HepG2 (cell line): ENCODE measurements around the gene ETV6. TPM values are rescaled to one million over a fixed set of nuclear protein-coding genes. Genes with fewer than 3 reads are reported as not detected.

ENCODE experiments used
- ELF4 ChIP-seq: sonication (generic); formaldehyde crosslinking; IDR thresholded peaks from 2 replicates; pipeline ENCODE4 v1.5.0; 2020; ENCODE audit warnings: missing genetic modification reagents, mild to moderate bottlenecking, moderate library complexity, borderline replicate concordance
- MED1 ChIP-seq: sonication (generic); formaldehyde crosslinking; IDR thresholded peaks from 2 replicates; pipeline ENCODE4 v1.4.0; 2020; ENCODE audit warnings: missing genetic modification reagents
- SRF ChIP-seq: IDR thresholded peaks from 2 replicates; pipeline ENCODE4 v1.6.1; 2011; ENCODE audit warnings: mild to moderate bottlenecking, low read depth, low read length, moderate library complexity
- TBX2 ChIP-seq: sonication (generic); formaldehyde crosslinking; IDR thresholded peaks from 2 replicates; pipeline ENCODE4 v1.5.0; 2020; ENCODE audit warnings: missing genetic modification reagents, mild to moderate bottlenecking, borderline replicate concordance
- ZNF687 ChIP-seq: sonication (generic); formaldehyde crosslinking; IDR thresholded peaks from 2 replicates; pipeline ENCODE4 v1.5.1; 2020; ENCODE audit warnings: mild to moderate bottlenecking, missing genetic modification reagents, moderate library complexity
- polyA plus RNA-seq, 8 experiments: library from polyadenylated mRNA; depleted of rRNA in 3 of 8; stranded (reverse) in 7 of 8; unstranded in 1 of 8; fragments of >200 nt; fragmentation: Illumina TruSeq in 4 of 8; extraction: Trizol in 4 of 8; gene quantifications; 2 replicates each; pipeline versions ENCODE4 v1.2.1 to v1.2.3, GENCODE V29; 2011 to 2016; ENCODE audit warnings: low read depth in 4 of 8, missing spikeins in 1 of 8, mixed read lengths in 1 of 8; ENCODE audit not compliant: insufficient read depth in 1 of 8
- total RNA-seq, 5 experiments: library from RNA; depleted of rRNA; stranded (reverse); fragments of >200 nt; fragmentation: Illumina TruSeq; extraction: Trizol; gene quantifications; 2 replicates each; pipeline ENCODE4 v1.2.3, GENCODE V29; 2016; ENCODE audit warnings: low read depth in 1 of 5
- TF ChIP-seq, protein P1 (sequence below): sonication (generic); formaldehyde crosslinking; IDR thresholded peaks from 2 replicates; pipeline ENCODE4 v1.5.0; 2020; ENCODE audit warnings: mild to moderate bottlenecking, missing genetic modification reagents, borderline replicate concordance
- TF ChIP-seq, protein P2 (sequence below): sonication (generic); formaldehyde crosslinking; IDR thresholded peaks from 2 replicates; pipeline ENCODE4 v1.5.0; 2020; ENCODE audit warnings: mild to moderate bottlenecking, missing genetic modification reagents, borderline replicate concordance
- TF ChIP-seq, protein P3 (sequence below): IDR thresholded peaks from 2 replicates; pipeline ENCODE4 v1.4.0; 2020; ENCODE audit warnings: mild to moderate bottlenecking, missing genetic modification reagents

Gene ETV6
- total and polyA plus RNA-seq, 2 of the 13 experiments (the other 11 are each of a cell fraction or from before 2014, with no cell fraction given), result 2.2 to 3.0 TPM

GRCh38 chr12:11885261-11886038 lies 236.0 kb downstream of the ETV6 start (continued):
- TF ChIP-seq, protein P1, sequence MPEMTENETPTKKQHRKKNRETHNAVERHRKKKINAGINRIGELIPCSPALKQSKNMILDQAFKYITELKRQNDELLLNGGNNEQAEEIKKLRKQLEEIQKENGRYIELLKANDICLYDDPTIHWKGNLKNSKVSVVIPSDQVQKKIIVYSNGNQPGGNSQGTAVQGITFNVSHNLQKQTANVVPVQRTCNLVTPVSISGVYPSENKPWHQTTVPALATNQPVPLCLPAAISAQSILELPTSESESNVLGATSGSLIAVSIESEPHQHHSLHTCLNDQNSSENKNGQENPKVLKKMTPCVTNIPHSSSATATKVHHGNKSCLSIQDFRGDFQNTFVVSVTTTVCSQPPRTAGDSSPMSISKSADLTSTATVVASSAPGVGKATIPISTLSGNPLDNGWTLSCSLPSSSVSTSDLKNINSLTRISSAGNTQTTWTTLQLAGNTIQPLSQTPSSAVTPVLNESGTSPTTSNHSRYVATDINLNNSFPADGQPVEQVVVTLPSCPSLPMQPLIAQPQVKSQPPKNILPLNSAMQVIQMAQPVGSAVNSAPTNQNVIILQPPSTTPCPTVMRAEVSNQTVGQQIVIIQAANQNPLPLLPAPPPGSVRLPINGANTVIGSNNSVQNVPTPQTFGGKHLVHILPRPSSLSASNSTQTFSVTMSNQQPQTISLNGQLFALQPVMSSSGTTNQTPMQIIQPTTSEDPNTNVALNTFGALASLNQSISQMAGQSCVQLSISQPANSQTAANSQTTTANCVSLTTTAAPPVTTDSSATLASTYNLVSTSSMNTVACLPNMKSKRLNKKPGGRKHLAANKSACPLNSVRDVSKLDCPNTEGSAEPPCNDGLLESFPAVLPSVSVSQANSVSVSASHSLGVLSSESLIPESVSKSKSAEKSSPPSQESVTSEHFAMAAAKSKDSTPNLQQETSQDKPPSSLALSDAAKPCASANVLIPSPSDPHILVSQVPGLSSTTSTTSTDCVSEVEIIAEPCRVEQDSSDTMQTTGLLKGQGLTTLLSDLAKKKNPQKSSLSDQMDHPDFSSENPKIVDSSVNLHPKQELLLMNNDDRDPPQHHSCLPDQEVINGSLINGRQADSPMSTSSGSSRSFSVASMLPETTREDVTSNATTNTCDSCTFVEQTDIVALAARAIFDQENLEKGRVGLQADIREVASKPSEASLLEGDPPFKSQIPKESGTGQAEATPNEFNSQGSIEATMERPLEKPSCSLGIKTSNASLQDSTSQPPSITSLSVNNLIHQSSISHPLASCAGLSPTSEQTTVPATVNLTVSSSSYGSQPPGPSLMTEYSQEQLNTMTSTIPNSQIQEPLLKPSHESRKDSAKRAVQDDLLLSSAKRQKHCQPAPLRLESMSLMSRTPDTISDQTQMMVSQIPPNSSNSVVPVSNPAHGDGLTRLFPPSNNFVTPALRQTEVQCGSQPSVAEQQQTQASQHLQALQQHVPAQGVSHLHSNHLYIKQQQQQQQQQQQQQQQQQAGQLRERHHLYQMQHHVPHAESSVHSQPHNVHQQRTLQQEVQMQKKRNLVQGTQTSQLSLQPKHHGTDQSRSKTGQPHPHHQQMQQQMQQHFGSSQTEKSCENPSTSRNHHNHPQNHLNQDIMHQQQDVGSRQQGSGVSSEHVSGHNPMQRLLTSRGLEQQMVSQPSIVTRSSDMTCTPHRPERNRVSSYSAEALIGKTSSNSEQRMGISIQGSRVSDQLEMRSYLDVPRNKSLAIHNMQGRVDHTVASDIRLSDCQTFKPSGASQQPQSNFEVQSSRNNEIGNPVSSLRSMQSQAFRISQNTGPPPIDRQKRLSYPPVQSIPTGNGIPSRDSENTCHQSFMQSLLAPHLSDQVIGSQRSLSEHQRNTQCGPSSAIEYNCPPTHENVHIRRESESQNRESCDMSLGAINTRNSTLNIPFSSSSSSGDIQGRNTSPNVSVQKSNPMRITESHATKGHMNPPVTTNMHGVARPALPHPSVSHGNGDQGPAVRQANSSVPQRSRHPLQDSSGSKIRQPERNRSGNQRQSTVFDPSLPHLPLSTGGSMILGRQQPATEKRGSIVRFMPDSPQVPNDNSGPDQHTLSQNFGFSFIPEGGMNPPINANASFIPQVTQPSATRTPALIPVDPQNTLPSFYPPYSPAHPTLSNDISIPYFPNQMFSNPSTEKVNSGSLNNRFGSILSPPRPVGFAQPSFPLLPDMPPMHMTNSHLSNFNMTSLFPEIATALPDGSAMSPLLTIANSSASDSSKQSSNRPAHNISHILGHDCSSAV (CRISPR knock-in tag), result no peak
- TF ChIP-seq ELF4 (CRISPR knock-in tag) (no peak), MED1 (CRISPR knock-in tag) (0 out of 2 replicates have a peak, but pooled peaks have one; percentile 27), SRF (peak; percentile 96), TBX2 (CRISPR knock-in tag) (0 out of 2 replicates have a peak, but pooled peaks have one; percentile 31), ZNF687 (CRISPR knock-in tag) (peak; percentile 33; the same call in 1 of the 2 replicates)
- TF ChIP-seq, protein P2, sequence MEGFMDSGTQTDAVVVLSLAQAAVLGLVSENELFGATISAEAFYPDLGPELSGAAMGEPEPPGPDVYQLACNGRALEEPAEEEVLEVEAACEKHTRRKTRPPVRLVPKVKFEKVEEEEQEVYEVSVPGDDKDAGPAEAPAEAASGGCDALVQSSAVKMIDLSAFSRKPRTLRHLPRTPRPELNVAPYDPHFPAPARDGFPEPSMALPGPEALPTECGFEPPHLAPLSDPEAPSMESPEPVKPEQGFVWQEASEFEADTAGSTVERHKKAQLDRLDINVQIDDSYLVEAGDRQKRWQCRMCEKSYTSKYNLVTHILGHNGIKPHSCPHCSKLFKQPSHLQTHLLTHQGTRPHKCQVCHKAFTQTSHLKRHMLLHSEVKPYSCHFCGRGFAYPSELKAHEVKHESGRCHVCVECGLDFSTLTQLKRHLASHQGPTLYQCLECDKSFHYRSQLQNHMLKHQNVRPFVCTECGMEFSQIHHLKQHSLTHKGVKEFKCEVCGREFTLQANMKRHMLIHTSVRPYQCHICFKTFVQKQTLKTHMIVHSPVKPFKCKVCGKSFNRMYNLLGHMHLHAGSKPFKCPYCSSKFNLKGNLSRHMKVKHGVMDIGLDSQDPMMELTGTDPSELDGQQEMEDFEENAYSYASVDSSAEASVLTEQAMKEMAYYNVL (CRISPR knock-in tag), result peak; percentile 99
- TF ChIP-seq, protein P3, sequence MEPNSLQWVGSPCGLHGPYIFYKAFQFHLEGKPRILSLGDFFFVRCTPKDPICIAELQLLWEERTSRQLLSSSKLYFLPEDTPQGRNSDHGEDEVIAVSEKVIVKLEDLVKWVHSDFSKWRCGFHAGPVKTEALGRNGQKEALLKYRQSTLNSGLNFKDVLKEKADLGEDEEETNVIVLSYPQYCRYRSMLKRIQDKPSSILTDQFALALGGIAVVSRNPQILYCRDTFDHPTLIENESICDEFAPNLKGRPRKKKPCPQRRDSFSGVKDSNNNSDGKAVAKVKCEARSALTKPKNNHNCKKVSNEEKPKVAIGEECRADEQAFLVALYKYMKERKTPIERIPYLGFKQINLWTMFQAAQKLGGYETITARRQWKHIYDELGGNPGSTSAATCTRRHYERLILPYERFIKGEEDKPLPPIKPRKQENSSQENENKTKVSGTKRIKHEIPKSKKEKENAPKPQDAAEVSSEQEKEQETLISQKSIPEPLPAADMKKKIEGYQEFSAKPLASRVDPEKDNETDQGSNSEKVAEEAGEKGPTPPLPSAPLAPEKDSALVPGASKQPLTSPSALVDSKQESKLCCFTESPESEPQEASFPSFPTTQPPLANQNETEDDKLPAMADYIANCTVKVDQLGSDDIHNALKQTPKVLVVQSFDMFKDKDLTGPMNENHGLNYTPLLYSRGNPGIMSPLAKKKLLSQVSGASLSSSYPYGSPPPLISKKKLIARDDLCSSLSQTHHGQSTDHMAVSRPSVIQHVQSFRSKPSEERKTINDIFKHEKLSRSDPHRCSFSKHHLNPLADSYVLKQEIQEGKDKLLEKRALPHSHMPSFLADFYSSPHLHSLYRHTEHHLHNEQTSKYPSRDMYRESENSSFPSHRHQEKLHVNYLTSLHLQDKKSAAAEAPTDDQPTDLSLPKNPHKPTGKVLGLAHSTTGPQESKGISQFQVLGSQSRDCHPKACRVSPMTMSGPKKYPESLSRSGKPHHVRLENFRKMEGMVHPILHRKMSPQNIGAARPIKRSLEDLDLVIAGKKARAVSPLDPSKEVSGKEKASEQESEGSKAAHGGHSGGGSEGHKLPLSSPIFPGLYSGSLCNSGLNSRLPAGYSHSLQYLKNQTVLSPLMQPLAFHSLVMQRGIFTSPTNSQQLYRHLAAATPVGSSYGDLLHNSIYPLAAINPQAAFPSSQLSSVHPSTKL (CRISPR knock-in tag), result peak; percentile 87
